SU-DHL-6 (cell line): ENCODE results near the gene MLIP.

Experiments
- H2AFZ ChIP-seq: fragments of 200-600 bp; sonication (generic); 2 replicates; pipeline ENCODE4 v1.6.1; 2014; ENCODE audit warnings: low read depth, mild to moderate bottlenecking, moderate library complexity, mixed read lengths, antibody characterized with exemption, low read length; ENCODE audit not compliant: severe bottlenecking
- H3F3A ChIP-seq: fragments of 200-600 bp; shearing (Covaris generic); 2 replicates; pipeline ENCODE4 v1.6.0; 2016; ENCODE audit warnings: antibody characterized with exemption, mild to moderate bottlenecking; ENCODE audit not compliant: insufficient read depth
- H3K27ac ChIP-seq: fragments of 200-600 bp; sonication (generic); 2 replicates; pipeline ENCODE4 v1.5.1; 2016; ENCODE audit warnings: low read depth, mild to moderate bottlenecking, low read length, moderate library complexity, mixed read lengths
- H3K27me3 ChIP-seq: fragments of 200-600 bp; sonication (generic), shearing (Covaris generic); 2 replicates; pipeline ENCODE4 v1.6.0; 2014; ENCODE audit warnings: mild to moderate bottlenecking, low read length
- H3K36me3 ChIP-seq: fragments of 200-600 bp; sonication (generic); 2 replicates; pipeline ENCODE4 v1.6.1; 2014; ENCODE audit warnings: mild to moderate bottlenecking, low read length, mixed read lengths
- H3K4me2 ChIP-seq: fragments of 300-600, 200-600 bp; shearing (Covaris generic), sonication (generic); 2 replicates; pipeline ENCODE4 v1.6.0; 2014; ENCODE audit warnings: low read length, low read depth, mild to moderate bottlenecking; ENCODE audit not compliant: poor library complexity, severe bottlenecking
- H3K4me3 ChIP-seq: fragments of 200-600 bp; sonication (generic); 2 replicates; pipeline ENCODE4 v1.5.1; 2014; ENCODE audit warnings: antibody characterized with exemption, low read length, mild to moderate bottlenecking, mixed read lengths; ENCODE audit not compliant: insufficient read depth, poor library complexity, severe bottlenecking
- H3K79me2 ChIP-seq: fragments of 200-600 bp; sonication (generic); 2 replicates; pipeline ENCODE4 v1.6.1; 2014; ENCODE audit warnings: mild to moderate bottlenecking, low read length, moderate library complexity; ENCODE audit not compliant: insufficient read depth
- H3K9ac ChIP-seq: fragments of 200-600 bp; sonication (generic); 2 replicates; pipeline ENCODE4 v1.7.0; 2014; ENCODE audit warnings: mild to moderate bottlenecking, low read length
- H3K9me2 ChIP-seq: fragments of 200-600 bp; sonication (generic); replicated peaks from 2 replicates; pipeline ENCODE4 v1.6.1; 2014; ENCODE audit warnings: low read length; ENCODE audit not compliant: insufficient read depth
- H3K9me3 ChIP-seq: fragments of 200-600 bp; sonication (generic); 2 replicates; pipeline ENCODE4 v1.6.1; 2014; ENCODE audit warnings: low read length, mixed read lengths; ENCODE audit not compliant: insufficient read depth
- H4K20me1 ChIP-seq: fragments of 200-600 bp; sonication (generic); 2 replicates; pipeline ENCODE4 v1.6.1; 2014; ENCODE audit warnings: low read depth, mild to moderate bottlenecking, antibody characterized with exemption, low read length, moderate library complexity, mixed read lengths
- EZH2phosphoT487 ChIP-seq: fragments of 200-600 bp; sonication (generic), shearing (Covaris generic); conservative IDR thresholded peaks from 2 replicates; pipeline ENCODE4 v1.6.1; 2018; ENCODE audit warnings: mild to moderate bottlenecking, antibody characterized with exemption, low read length, moderate library complexity, mixed read lengths
- TF ChIP-seq, protein P1 (sequence below): fragments of 200-600 bp; sonication (generic); IDR thresholded peaks from one replicate; pipeline ENCODE4 v1.5.1; 2017; ENCODE audit warnings: antibody characterized with exemption, mild to moderate bottlenecking, low read length, moderate library complexity; ENCODE audit not compliant: insufficient read depth, poor library complexity, severe bottlenecking

MLIP gene

DNA sequence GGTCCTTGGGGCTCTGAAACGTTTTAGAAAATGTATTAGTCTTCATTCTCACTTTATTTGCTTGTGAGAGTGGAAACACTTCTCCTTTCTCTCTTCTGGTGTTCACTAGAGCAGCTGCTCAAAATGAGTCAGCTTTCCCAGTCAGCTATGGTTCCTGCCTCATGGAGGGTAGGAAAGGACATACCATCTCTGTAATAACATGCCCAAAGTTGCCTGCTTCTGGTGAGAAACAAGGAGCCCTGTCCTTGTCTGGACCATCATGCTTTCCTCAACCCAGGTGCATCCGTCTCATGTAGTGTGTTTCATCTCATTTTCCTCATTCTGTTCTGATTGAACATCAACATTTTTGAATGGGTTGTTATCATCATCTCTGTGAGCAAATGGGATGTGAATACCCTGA lies 179.9 kb downstream of the MLIP start:
- H3K4me3 ChIP-seq: no peak overlapping the region
- TF ChIP-seq, protein P1, sequence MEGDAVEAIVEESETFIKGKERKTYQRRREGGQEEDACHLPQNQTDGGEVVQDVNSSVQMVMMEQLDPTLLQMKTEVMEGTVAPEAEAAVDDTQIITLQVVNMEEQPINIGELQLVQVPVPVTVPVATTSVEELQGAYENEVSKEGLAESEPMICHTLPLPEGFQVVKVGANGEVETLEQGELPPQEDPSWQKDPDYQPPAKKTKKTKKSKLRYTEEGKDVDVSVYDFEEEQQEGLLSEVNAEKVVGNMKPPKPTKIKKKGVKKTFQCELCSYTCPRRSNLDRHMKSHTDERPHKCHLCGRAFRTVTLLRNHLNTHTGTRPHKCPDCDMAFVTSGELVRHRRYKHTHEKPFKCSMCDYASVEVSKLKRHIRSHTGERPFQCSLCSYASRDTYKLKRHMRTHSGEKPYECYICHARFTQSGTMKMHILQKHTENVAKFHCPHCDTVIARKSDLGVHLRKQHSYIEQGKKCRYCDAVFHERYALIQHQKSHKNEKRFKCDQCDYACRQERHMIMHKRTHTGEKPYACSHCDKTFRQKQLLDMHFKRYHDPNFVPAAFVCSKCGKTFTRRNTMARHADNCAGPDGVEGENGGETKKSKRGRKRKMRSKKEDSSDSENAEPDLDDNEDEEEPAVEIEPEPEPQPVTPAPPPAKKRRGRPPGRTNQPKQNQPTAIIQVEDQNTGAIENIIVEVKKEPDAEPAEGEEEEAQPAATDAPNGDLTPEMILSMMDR: no peak
- no peak for TF ChIP-seq EZH2phosphoT487

DNA sequence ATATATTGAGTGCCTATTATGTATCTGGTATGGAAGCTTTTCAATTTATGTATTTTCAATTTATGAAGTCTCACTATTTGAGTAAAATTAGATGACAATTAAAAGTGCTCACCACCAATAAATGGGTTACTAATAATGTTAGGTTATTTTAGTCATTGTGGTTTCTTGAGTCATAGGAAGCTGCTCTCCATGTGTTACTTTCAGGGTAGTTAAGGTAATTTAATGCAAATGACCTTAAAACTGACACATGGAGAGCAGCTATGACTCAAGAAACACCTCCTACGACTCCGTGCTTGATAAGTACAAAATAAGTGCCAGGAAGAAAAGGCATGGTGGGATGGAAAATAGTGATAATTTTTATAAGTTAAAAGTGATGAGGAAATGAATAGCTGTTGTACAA lies 180.5 kb downstream of the MLIP start:
- H2AFZ ChIP-seq: no peak overlapping the region
- no peaks in the 10 kb centered on the region for H3K79me2 ChIP-seq
- no peaks in the 10 kb centered on the region for H3K9me3 ChIP-seq
- no peak overlapping the region for H3K4me3 ChIP-seq
- no peaks in the 10 kb centered on the region for H3K36me3 ChIP-seq
- H4K20me1 ChIP-seq: no peaks in the 10 kb centered on the region
- no peak for TF ChIP-seq EZH2phosphoT487
- TF ChIP-seq, protein P1: no peak
- no peak overlapping the region for H3K4me2 ChIP-seq
- no peak overlapping the region for H3K27ac ChIP-seq
- no peaks in the 10 kb centered on the region for H3F3A ChIP-seq
- H3K27me3 ChIP-seq: no peaks in the 10 kb centered on the region
- no peaks in the 10 kb centered on the region for H3K9me2 ChIP-seq
- no peak overlapping the region for H3K9ac ChIP-seq

More for the DNA sequence above, 179.9 kb downstream of the MLIP start:
- H3K36me3 ChIP-seq: no peaks in the 10 kb centered on the region
- no peaks in the 10 kb centered on the region for H3K27me3 ChIP-seq
- no peaks in the 10 kb centered on the region for H3K79me2 ChIP-seq
- H3K9me3 ChIP-seq: no peaks in the 10 kb centered on the region
- no peaks in the 10 kb centered on the region for H3F3A ChIP-seq
- no peak overlapping the region for H2AFZ ChIP-seq
- no peak overlapping the region for H3K9ac ChIP-seq
- H4K20me1 ChIP-seq: no peaks in the 10 kb centered on the region
- no peak overlapping the region for H3K4me2 ChIP-seq
- H3K9me2 ChIP-seq: no peaks in the 10 kb centered on the region
- H3K27ac ChIP-seq: no peak overlapping the region

- Histone ChIP-seq H3K4me2 (no peak overlapping the region), H3K4me3 (no peak overlapping the region), H3K27ac (no peak overlapping the region), H2AFZ (no peak overlapping the region), H3K27me3 (no peaks in the 10 kb centered on the region), H3K36me3 (no peaks in the 10 kb centered on the region), H3K79me2 (no peaks in the 10 kb centered on the region), H3F3A (no peaks in the 10 kb centered on the region), H4K20me1 (no peaks in the 10 kb centered on the region), H3K9me3 (no peaks in the 10 kb centered on the region), H3K9me2 (no peaks in the 10 kb centered on the region), H3K9ac (no peak overlapping the region)
- TF ChIP-seq, protein P1: no peak
- TF ChIP-seq EZH2phosphoT487: no peak
Observed at GRCh38 chr6:54294965-54295532, 183.8 kb downstream of the MLIP start.
